ENCODE measurements around the gene VCAN.

The VCAN gene

GRCh38 chr5:83530193-83530592 is 58.6 kb downstream of the VCAN start:
- no peak for FAIRE-seq
- no peak for DNase-seq (ENCODE audit: low spot score)

DNA sequence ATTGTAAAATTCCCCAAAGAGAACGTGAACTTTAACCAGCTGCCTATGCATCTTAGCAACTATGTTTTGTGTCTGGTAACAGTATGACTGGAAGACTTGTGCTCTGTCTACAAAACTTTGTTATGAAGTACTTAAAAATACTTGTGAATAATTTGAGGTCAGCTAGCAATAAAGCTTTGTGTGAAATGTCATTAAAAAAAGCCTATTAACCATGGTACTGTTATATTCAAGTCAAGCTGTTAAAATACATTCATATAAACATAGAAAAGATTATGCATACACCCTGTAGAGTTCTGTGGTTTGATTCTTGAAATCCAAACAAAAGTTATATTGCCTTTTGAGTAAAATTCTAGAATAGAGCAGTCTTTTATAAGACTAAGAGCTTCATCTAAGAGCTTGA is 60.1 kb downstream of the VCAN start:
- no peak for DNase-seq (ENCODE audit: low spot score)
- FAIRE-seq: no peak

- DNase-seq (ENCODE audit: low spot score): no peak
- FAIRE-seq: no peak
Observed at GRCh38 chr5:83538786-83539462, 67.4 kb downstream of the VCAN start.

DNA sequence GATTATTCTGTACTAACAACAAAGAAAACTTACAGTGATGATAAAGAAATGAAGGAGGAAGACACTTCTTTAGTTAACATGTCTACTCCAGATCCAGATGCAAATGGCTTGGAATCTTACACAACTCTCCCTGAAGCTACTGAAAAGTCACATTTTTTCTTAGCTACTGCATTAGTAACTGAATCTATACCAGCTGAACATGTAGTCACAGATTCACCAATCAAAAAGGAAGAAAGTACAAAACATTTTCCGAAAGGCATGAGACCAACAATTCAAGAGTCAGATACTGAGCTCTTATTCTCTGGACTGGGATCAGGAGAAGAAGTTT is 67.9 kb downstream of the VCAN start:
- DNase-seq (ENCODE audit: low spot score) (no peak), FAIRE-seq (no peak)

GRCh38 chr5:83540105-83540504 is 68.6 kb downstream of the VCAN start:
- DNase-seq (ENCODE audit: low spot score) (no peak), FAIRE-seq (no peak)

DNA sequence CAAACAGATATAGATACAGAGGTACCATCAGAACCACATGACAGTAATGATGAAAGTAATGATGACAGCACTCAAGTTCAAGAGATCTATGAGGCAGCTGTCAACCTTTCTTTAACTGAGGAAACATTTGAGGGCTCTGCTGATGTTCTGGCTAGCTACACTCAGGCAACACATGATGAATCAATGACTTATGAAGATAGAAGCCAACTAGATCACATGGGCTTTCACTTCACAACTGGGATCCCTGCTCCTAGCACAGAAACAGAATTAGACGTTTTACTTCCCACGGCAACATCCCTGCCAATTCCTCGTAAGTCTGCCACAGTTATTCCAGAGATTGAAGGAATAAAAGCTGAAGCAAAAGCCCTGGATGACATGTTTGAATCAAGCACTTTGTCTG is 69.2 kb downstream of the VCAN start:
- DNase-seq (ENCODE audit: low spot score) (no peak), FAIRE-seq (no peak)

DNA sequence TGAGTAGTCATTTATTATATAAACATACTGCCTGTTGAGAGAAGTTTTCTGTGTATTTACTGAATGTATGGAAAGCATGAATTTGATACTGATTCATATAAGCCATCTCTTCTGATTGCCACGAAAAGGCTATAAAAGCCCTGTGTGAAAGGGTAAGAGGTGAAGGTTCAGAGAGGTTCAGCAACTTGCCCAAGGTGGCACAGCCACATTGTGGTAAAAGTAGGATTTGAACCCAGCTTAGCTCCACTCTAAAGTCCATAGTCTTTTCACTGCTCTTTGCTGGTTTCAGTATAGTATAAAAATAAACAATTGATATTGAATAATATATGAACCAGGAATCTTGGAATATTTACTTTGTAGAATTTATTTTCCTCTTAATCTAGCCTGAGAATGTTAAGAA is 71.3 kb downstream of the VCAN start:
- FAIRE-seq (no peak), DNase-seq (ENCODE audit: low spot score) (no peak)

GRCh38 chr5:83543898-83544297 is 72.4 kb downstream of the VCAN start:
- DNase-seq (ENCODE audit: low spot score): no peak

DNA sequence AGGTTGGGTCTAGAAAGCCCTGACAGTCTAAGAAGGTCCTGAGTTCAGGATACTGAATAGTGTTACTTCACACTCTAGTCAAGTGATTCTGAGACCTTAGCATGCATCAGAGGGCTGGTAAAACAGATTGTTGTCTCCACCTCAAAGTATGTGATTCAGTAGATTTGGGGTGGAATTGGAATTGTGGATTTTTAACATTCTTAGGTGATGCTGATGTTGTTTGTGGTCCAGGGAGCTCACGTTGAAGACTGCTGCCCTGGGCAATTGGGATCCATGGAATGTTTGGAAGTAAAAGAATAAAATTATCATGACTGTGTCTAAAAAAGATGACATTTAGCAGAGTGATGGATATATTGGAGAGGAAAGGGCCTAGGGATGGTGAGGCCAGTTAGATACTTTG is 75.6 kb downstream of the VCAN start:
- FAIRE-seq (no peak), DNase-seq (ENCODE audit: low spot score) (no peak)

More at GRCh38 chr5:83543898-83544297, 72.4 kb downstream of the VCAN start:
- FAIRE-seq: no peak

GRCh38 chr5:83547889-83548288 is 76.3 kb downstream of the VCAN start:
- DNase-seq (ENCODE audit: low spot score): no peak
- FAIRE-seq: no peak

GRCh38 chr5:83548581-83548980 is 77.0 kb downstream of the VCAN start:
- DNase-seq (ENCODE audit: low spot score) (no peak), FAIRE-seq (no peak)

DNA sequence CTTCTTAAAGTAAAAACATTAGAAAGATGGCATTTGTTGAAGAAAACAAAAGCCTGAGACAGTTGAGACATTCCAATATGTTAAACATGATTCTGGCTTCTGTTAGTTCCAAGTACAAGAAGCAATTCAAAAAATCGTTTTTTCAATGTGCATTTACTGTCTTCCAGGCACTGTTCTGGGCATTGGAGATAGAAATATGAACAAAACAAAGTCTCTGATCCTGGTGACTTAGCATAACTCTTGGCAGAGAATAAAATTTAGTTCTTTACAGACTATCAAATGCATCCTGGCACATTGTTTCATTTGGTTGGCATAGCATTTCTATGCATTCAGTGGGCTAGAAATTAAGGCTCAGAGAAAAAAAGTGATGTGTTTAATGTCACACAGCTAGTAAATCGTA is 77.5 kb downstream of the VCAN start:
- FAIRE-seq (no peak), DNase-seq (ENCODE audit: low spot score) (no peak)

GRCh38 chr5:83549674-83550073 is 78.1 kb downstream of the VCAN start:
- DNase-seq (ENCODE audit: low spot score): no peak
- FAIRE-seq: no peak

GRCh38 chr5:83551821-83552220 is 80.3 kb downstream of the VCAN start:
- DNase-seq (ENCODE audit: low spot score): no peak

GRCh38 chr5:83552275-83552674 is 80.7 kb downstream of the VCAN start:
- DNase-seq (ENCODE audit: low spot score): no peak
- FAIRE-seq: no peak

More at GRCh38 chr5:83551821-83552220, 80.3 kb downstream of the VCAN start:
- FAIRE-seq: no peak

DNA sequence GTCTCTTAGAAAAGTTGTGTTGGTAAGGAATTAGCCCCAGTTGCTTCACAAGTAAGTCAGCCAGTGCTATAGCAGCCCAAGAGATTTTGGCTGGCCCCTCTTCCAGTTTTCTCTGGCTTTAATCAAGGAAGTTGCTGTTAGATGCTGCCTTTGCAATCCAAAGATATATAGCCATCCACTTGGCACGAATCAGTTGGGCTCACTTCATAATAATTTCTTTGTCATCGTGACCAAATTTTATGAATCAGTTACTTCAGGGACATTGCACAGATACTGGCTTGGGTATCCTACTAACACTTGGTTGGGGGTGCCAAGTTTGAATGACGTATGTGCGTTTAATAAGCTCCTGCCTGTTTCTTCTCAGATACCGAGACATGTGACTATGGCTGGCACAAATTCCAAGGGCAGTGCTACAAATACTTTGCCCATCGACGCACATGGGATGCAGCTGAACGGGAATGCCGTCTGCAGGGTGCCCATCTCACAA is 81.5 kb downstream of the VCAN start:
- DNase-seq (ENCODE audit: low spot score) (peak; percentile 88), FAIRE-seq (peak; percentile 83)

- DNase-seq (ENCODE audit: low spot score) (peak; percentile 64), FAIRE-seq (peak; percentile 94)
Observed at GRCh38 chr5:83554133-83554532, 82.6 kb downstream of the VCAN start.

DNA sequence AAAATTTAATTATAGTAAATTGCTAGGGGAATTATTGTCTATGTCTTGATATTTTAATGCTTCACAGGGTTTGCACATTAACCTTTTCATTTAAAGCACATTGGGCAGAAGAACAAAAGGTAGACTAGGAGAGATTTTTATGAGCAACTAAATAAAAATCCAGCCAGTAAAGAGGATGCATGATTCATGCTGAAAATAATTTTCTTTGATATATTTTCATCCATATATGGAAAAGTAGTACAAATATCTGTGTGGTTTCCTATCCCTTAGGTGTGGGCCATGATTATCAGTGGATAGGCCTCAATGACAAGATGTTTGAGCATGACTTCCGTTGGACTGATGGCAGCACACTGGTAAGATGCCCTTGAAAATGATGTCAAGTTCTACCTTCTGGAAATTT is 83.1 kb downstream of the VCAN start:
- FAIRE-seq: no peak
- peak; percentile 80 for DNase-seq (ENCODE audit: low spot score)

GRCh38 chr5:83555263-83555662 is 83.7 kb downstream of the VCAN start:
- no peak for FAIRE-seq
- no peak for DNase-seq (ENCODE audit: low spot score)

DNA sequence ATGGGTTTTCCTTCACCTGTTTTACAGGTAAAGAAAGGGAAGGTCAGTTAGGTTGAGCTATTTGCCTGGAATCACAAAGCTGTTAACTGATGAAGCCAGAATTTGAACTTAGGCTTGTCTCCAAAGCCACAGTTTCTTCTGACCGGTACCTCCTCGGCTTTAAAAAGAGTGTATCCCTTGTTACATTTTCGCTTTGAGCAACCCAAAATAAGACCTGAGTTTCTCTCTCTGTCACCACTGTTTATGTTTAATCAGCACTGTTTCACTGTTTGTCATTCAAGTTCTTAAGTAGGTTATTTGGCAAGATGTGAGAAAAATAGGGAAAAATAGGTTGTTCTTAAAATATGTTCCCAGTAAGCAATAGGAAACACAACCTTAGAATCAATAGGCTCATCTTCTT is 84.6 kb downstream of the VCAN start:
- DNase-seq (ENCODE audit: low spot score) (no peak), FAIRE-seq (no peak)

- DNase-seq (ENCODE audit: low spot score) (peak; percentile 78), FAIRE-seq (peak; percentile 90)
Observed at GRCh38 chr5:83559118-83559785, 87.7 kb downstream of the VCAN start.

DNA sequence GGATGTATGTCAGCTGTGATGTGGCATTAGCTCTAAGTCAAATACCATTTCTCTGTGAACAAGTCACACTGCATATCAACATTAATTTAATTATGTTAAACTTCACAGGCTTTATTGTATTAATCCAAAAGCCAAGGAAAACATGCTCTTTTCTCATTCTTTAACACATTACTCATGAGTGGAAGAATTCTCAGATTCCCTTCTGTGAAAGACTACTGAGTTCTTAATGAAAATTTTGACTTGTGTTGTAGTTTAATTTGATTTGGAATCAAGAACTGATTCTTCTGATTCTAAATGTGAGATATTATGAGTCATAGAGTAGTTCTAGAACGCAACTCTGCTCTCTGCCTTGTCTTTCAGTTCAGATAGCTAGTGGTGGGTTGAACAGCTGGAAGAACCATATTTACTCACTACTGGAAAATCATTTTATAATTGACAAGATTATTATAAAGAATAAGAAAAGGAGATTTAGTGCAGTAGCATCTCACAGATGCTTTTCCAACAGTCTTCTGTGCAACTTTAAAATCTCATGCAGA is 90.6 kb downstream of the VCAN start:
- no peak for DNase-seq (ENCODE audit: low spot score)
- FAIRE-seq: no peak

Measured in RCC 7860 (cell line).